HCEC 1CT (cell line): Measurements from ENCODE around the gene TMEM41A.
"Not testable (repeated sequence)": the region's sequence is repeated elsewhere in the genome, so short reads cannot be mapped to it uniquely, and the experiment has no call there.

Source experiments
- DNase-seq: peaks from one replicate; pipeline ENCODE4 v3.0.0-alpha.2; 2017

TMEM41A gene

DNA sequence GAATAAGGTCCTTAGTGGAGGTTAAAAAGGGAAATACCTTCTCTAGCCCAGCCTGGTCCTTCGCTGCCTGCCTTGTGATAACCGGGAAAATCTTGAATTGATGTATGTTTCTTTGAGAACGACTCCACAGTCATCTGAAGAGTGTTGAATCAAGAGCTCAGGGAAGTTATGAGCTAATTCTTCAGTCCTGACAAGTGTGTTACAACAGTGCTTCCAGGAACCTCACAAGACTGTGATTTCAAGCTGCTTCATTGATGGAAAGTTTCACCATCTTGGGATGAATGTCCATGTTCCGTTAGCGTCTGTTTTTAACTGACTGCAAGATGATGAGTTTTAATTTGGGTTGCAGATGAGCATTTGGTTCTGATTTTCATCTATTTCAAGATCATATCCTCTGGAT lies 12.4 kb downstream of the TMEM41A start:
- no peak for DNase-seq

DNA sequence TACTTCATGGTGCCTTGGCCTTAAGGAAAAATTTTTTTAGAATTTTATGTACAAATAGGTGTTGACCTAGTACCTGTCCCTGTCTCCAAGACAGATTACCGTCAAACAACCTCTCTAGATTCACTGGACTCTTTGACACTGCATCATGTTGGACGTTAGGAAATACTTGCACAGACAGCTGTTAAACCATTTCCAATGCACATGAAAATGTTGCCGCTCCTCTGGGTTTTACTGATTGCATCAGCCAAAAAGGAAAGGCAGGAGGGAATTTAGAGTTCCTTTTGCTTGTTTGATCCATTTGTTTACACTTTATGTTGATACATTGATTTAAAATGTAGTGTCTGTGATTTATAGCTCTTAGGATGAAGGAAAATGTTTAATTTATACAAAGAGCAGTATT lies 14.5 kb downstream of the TMEM41A start:
- DNase-seq = no peak

DNA sequence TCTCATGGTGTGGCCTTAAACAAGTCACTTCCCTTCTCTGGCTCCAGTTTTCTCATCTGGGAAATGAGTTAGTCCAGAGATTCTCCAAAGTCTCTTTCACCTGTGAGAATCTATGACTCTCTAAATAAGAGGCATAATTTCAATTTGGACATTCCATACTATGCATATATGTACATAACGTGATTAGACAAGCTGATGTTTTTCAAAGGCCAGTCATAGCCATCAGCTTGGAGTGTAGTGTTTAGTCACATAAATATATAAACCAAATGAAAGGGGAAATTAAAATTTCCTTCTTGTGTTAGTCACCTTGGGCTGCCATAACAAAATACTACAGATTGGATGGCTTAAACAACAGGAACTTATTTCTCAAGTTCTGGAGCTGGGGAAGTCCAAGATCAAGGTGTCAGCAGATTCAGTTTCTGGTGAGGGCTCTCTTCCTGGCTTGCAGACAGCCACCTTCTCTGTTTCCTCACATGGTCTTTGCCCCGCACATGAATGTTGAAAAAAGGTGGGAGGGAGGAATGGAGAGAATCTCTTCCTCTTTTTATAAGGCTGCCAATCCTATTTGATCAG lies 19.4 kb downstream of the TMEM41A start:
- DNase-seq = no peak

DNA sequence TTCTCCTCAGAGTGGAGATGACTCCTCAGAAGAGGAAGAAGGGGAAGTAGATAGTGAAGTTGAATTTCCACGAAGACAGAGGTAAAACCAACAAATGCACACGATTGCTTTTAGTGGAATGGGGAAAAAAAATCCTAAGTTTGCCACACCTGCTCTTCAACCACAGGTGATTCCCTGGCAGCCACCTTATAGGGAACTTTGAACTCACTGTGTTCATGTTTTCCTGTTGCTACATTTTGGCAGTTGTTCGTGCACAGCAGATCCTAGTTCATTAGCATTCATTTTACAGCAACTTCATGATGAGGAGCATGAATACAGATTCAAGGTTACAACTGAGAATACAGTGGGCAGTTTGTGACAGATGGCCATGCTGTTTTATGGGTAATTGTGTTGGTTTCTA lies 21.5 kb downstream of the TMEM41A start:
- DNase-seq = no peak

DNA sequence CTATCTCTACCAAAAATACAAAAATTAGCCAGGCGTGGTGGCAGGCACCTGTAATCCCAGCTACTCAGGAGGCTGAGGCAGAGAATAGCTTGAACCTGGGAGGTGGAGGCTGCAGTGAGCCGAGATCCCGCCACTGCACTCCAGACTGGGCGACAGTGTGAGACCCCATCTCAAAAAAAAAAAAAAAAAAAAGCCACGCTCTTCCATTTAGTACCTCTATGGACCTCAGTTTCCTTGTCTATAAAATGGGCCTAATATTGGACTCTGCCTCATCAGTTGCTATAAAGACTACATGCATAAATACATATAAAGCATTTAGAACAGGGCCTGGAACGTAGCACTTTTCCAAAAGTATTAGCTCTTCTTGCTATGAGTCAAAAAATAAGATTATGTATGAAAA lies 23.9 kb downstream of the TMEM41A start:
- not testable (repeated sequence) for DNase-seq

DNA sequence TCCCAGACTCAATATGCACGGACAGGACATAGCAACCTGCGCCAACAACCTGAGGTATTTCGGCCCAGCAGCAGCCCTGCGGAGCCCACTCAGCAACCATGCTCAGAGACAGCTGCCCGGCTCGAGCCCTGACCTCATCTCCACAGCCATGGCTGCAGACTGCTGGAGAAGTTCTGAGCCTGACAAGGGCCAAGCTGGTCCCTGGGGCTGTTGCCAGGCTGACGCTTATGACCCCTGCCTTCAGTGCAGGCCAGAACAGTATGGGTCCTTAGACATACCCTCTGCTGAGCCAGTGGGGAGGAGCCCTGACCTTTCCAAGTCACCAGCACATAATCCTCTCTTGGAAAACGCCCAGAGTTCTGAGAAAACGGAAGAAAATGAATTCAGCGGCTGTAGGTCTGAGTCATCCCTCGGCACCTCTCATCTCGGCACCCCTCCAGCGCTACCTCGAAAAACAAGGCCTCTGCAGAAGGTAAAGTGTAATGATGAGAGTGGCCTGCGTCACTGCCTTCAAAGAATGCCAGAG lies 25.5 kb downstream of the TMEM41A start:
- DNase-seq = peak; percentile 62

DNA sequence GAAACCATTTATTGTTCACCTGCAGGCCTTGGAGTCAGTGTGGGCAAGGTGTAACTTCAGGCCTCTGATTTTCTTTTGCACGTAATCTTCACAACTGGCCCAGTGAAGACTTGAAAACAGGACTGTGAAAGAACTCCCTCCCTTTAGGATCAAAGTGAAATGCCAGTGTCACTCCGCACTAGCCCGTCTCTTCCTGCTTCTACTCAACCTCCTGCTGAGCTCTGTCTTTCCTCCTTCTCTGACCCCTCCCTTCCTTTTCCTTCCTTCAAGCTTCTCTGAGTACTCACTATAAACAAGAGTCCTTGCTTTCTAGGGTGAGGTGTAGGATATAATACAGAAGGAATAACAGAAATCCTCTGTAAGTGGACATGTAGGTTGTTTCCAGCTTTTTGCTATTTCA lies 28.5 kb downstream of the TMEM41A start:
- no peak for DNase-seq

DNA sequence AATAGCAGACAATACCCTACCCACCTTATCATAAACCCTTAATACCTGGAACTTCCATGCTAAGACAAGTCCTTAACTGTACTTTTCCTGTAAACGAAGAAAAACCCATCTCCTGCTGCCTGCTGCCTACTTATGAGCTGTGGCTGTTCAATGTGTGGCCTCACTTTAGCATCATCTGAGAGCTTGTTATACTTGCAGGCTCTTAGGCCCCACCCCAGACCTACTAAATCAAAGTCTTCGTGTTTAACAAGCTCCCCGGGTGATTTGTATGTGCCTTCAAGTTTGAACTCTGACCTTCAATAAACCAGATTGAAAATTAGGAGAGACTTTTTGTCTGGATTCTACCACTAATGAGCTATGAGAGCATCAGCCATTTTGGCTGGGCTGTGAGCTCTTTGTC lies 29.3 kb downstream of the TMEM41A start:
- no peak for DNase-seq

DNA sequence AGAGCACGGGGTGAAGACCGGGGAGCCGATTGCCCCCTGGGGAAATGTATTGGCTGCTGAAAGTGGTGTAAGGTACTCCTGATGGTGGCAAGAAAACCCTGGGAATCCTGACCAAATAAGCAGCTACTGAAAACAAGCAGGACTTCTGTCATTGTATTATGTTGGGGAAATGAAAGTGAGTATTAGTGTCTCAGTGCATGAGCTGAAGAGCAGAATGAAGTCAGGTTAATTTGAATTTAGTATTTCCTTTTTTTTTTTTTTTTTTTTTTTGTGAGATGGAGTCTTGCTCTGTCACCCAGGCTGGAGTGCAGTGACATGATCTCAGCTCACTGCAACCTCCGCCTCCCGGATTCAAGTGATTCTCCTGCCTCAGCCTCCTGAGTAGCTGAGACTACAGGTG lies 32.7 kb downstream of the TMEM41A start:
- not testable (repeated sequence) for DNase-seq

DNA sequence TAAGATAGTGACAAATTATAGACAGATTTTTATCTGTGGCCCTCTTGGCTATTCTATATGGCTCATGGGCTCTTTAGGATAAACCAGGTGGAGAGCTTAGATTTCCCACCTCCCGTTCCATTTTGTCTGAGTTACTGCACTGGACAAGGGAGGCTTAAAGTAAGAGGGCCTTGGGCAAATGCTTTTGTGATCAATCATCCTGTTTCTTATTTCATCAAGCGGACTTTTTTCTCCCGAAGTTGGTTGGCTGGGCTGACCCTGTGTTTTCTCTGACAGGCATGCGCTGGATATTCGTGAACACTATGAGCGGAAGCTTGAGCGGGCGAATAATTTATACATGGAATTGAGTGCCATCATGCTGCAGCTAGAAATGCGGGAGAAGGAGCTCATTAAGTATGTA lies 33.4 kb downstream of the TMEM41A start:
- no peak for DNase-seq

DNA sequence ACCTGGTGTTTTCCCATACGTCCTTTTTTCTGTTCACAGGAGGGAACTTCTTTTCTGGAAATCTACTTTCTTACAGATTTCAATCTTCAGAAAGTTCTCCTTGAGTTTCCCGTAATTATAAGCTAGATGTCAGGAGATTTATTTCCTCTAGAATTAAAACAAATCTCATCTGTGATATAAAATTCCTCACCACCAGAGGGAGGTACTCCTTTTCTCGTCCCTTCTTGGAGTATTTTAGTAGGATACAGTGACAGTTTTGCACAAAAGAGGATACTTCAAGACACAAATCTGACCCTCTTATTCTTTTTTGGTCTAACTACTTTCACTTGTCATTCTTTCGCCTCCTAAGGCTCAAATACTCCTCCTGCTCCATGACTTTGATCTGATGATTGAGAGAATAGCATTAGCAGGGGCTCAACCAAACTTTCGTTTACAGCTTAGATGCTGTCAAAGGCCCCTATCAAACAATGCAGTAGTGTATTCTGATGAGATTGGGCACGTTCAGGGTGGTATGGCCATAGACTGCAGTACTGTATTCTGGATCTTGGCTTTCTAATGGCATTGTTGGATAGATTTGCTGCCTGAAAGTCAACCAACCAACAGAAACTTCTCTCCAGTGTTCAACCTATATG lies 38.0 kb downstream of the TMEM41A start:
- peak; percentile 4 for DNase-seq

DNA sequence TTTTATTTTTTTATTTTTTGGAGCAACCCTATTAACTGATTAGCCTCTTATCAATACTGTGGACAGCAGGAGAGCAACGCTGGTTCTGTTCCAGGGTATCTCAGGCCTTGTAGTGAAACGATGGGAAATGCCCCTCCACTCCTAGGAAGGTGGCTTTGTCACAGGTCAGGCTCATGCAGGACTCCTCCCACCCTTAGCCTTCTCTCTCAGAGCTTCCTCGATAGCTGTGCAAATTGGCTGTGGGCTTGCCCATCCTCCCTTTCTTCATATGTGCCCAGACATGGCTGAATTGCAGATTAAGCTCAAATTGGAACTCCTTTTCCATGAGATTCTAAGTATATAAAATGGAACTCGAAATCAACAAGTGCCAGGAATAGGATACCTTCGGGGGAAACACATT lies 38.5 kb downstream of the TMEM41A start:
- no peak for DNase-seq

DNA sequence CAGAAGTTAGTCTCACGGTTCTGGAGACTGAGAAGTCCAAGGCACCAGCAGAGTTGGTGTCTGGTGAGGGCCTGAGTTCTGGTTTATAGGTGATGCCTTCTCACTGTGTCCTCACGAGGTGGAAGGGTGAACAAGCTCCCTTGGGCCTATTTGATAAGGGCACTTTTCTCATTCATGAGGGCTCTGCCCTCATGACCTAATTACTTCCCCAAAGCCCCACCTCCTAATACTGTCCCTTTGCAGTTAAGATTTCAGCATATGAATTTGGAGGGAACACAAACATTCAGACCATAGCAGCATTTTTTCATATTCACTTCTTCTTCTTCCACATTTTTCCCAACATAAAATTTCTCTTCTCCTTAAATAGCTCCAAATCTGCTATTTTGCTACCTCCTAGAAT lies 41.5 kb downstream of the TMEM41A start:
- DNase-seq = no peak

DNA sequence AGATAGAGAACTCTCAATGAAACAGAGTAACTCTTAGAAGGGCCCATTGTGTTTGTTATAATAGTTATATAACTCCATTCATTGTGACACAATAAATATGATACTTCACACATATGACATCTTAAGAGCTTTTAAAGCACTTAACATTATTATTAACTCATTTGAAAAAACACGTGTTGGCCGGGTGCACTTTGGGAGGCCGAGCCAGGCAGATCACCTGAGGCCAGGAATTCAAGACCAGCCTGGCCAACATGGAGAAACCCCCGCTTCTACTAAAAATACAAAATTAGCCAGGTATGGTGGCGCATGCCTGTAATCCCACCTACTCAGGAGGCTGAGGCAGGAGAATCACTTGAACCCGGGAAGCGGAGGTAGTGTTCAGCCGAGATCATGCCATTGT lies 47.4 kb downstream of the TMEM41A start:
- DNase-seq = not testable (repeated sequence)

DNA sequence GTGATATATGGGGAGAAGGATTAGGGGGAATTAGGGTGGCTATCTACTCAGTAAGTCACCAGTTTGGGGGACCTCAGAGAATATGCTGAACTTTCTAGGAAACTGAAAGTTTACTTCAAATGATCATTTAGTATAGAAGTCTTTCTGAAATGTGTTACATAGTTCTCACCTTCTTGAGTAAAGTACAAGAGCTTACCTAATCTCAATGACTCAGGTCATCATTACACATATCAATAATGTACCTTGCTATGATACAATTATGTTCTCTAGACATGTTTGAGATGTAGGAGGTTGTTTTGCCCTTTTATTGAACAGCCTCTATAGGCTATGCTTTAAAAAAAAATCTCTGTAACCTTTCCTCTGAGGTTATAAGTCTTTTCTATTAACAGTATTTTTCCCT lies 50.7 kb downstream of the TMEM41A start:
- no peak for DNase-seq

DNA sequence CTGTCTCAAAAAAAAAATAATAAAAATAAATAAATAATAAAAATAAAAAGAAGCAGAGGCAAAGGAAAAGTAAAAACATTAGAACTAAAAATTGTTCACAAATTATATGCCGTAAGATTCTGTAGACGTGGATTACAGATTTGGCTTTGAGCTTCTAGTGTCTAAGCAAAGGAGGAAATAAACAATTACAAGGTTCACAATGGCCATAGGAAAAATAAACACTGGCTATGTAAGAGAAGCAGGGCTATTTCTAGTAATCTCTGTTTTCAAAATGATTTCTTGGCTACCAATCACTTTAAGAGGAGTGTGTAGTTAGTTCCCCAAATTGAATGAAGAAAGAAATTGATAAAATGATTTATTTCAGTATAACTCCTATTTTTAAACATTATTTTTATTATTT lies 54.5 kb downstream of the TMEM41A start:
- no peak for DNase-seq

DNA sequence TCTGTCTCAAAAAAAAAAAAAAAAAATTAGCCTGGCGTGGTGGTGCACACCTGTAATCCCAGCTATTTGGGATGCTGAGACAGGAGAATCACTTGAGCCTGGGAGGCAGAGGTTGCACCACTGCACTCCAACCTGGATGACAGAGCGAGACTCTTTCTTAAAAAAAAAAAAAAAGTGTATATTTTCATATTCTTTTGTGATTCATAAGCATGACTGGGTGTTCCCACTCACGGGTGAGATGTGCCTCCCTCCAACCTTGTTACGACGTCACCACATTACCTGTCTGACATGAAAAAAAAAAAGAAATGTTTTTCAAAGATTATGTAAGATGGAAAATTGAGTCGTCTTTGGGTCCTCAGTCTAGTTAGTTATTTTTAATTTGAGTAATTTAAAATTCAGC lies 56.8 kb downstream of the TMEM41A start:
- DNase-seq = no peak

DNA sequence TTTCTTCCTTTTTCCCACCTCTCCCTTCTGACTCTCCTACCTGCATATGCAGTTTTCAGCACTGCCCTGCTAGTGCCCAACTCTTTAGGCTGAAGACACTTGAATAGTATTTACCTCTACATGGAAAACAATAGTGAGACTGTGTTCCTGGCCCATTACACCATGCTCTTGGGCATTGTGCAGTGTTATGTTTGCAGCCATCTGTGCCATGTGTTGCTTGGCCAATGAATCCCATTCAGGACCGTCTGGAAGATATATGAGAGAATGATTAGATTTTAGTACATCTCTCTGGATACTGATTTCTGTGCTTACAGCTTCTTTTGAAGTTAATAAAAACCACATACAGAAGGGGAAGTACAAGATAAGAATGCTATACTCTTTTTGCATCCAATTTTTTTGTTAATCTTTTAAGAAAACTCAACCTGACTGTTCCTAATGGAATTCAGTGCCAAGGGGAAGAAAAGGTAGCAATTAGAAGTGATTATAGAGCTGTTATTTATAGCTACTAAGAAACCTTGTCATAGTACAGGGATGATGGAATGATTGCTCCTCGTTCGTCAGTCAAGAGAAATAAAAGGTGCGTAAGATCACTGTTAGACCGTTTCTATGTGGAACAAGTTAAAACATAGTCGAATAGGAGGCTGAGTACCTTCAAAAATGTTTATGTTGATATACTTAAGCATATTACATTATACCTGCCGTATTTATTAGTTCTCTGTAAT lies 58.9 kb downstream of the TMEM41A start:
- no peak for DNase-seq
